Rectal smooth muscle tissue (tissue), 1 donor: Measurements from ENCODE around the gene FKBP2.

Experiments used
- H3K27ac ChIP-seq: one replicate; pipeline ENCODE4 v1.7.0; 2013; ENCODE audit warnings: low read depth, low read length, inconsistent platforms
- H3K27me3 ChIP-seq: one replicate; pipeline ENCODE4 v1.7.0; 2013; ENCODE audit warnings: low read length; ENCODE audit not compliant: control insufficient read depth, insufficient read depth
- H3K36me3 ChIP-seq: one replicate; pipeline ENCODE4 v1.7.0; 2013; ENCODE audit warnings: low read length; ENCODE audit not compliant: control insufficient read depth, insufficient read depth
- H3K4me1 ChIP-seq: one replicate; pipeline ENCODE4 v1.7.0; 2013; ENCODE audit warnings: low read length; ENCODE audit not compliant: control insufficient read depth, insufficient read depth
- H3K4me3 ChIP-seq: one replicate; pipeline ENCODE4 v1.7.0; 2013; ENCODE audit warnings: low read length
- H3K9ac ChIP-seq: one replicate; pipeline ENCODE4 v1.7.0; 2013; ENCODE audit warnings: low read length

Gene FKBP2

GRCh38 chr11:64208086-64208795, 32.7 kb upstream of the FKBP2 start:
- H3K4me3 ChIP-seq = peak overlapping the region; percentile 72
- H3K36me3 ChIP-seq = peaks cover 13% of the 10 kb centered on the region
- peaks cover 3% of the 10 kb centered on the region for H3K4me1 ChIP-seq
- peak overlapping the region; percentile 79 for H3K27ac ChIP-seq
- H3K27me3 ChIP-seq = no peaks in the 10 kb centered on the region
- no peak overlapping the region for H3K9ac ChIP-seq

GRCh38 chr11:64208796-64209562, 31.9 kb upstream of the FKBP2 start:
- Histone ChIP-seq H3K9ac (no peak overlapping the region), H3K4me1 (peaks cover 3% of the 10 kb centered on the region), H3K36me3 (peaks cover 5% of the 10 kb centered on the region), H3K4me3 (no peak overlapping the region), H3K27me3 (no peaks in the 10 kb centered on the region), H3K27ac (no peak overlapping the region)

- Histone ChIP-seq H3K27ac (no peak overlapping the region), H3K4me1 (no peaks in the 10 kb centered on the region), H3K27me3 (no peaks in the 10 kb centered on the region), H3K9ac (no peak overlapping the region), H3K4me3 (no peak overlapping the region), H3K36me3 (peaks cover 2% of the 10 kb centered on the region)
Observed at GRCh38 chr11:64209563-64209843, 31.4 kb upstream of the FKBP2 start.

- Histone ChIP-seq H3K4me1 (no peaks in the 10 kb centered on the region), H3K27me3 (no peaks in the 10 kb centered on the region), H3K9ac (no peak overlapping the region), H3K4me3 (no peak overlapping the region), H3K36me3 (peaks cover 2% of the 10 kb centered on the region), H3K27ac (no peak overlapping the region)
Observed at GRCh38 chr11:64210301-64211020, 30.4 kb upstream of the FKBP2 start.

- no peaks in the 10 kb centered on the region for H3K27me3 ChIP-seq
- H3K9ac ChIP-seq = no peak overlapping the region
- H3K4me1 ChIP-seq = no peaks in the 10 kb centered on the region
- no peak overlapping the region for H3K27ac ChIP-seq
- no peak overlapping the region for H3K4me3 ChIP-seq
- H3K36me3 ChIP-seq = peaks cover 2% of the 10 kb centered on the region
Observed at GRCh38 chr11:64211181-64211872, 29.6 kb upstream of the FKBP2 start.

GRCh38 chr11:64216879-64217278, 24.0 kb upstream of the FKBP2 start:
- no peaks in the 10 kb centered on the region for H3K27me3 ChIP-seq
- H3K36me3 ChIP-seq = peaks cover 4% of the 10 kb centered on the region
- H3K9ac ChIP-seq = no peak overlapping the region
- no peaks in the 10 kb centered on the region for H3K4me1 ChIP-seq
- no peak overlapping the region for H3K27ac ChIP-seq
- no peak overlapping the region for H3K4me3 ChIP-seq

- Histone ChIP-seq H3K9ac (no peak overlapping the region), H3K4me3 (no peak overlapping the region), H3K27ac (no peak overlapping the region), H3K36me3 (peaks cover 4% of the 10 kb centered on the region), H3K4me1 (no peaks in the 10 kb centered on the region), H3K27me3 (no peaks in the 10 kb centered on the region)
Observed at GRCh38 chr11:64218628-64219353, 22.1 kb upstream of the FKBP2 start.

GRCh38 chr11:64219354-64219684, 21.6 kb upstream of the FKBP2 start:
- no peaks in the 10 kb centered on the region for H3K27me3 ChIP-seq
- no peak overlapping the region for H3K9ac ChIP-seq
- H3K4me3 ChIP-seq = no peak overlapping the region
- H3K27ac ChIP-seq = no peak overlapping the region
- peaks cover 4% of the 10 kb centered on the region for H3K36me3 ChIP-seq
- H3K4me1 ChIP-seq = no peaks in the 10 kb centered on the region

- peaks cover 4% of the 10 kb centered on the region for H3K36me3 ChIP-seq
Observed at GRCh38 chr11:64219755-64220154, 21.1 kb upstream of the FKBP2 start.

GRCh38 chr11:64220271-64220670, 20.6 kb upstream of the FKBP2 start:
- Histone ChIP-seq H3K27ac (no peak overlapping the region), H3K4me3 (no peak overlapping the region), H3K36me3 (peaks cover 4% of the 10 kb centered on the region), H3K9ac (no peak overlapping the region), H3K4me1 (no peaks in the 10 kb centered on the region), H3K27me3 (no peaks in the 10 kb centered on the region)

More at GRCh38 chr11:64219755-64220154, 21.1 kb upstream of the FKBP2 start:
- Histone ChIP-seq H3K4me3 (no peak overlapping the region), H3K27me3 (no peaks in the 10 kb centered on the region), H3K9ac (no peak overlapping the region), H3K4me1 (no peaks in the 10 kb centered on the region), H3K27ac (no peak overlapping the region)

- H3K36me3 ChIP-seq = peaks cover 4% of the 10 kb centered on the region
- no peak overlapping the region for H3K27ac ChIP-seq
- H3K27me3 ChIP-seq = no peaks in the 10 kb centered on the region
- no peaks in the 10 kb centered on the region for H3K4me1 ChIP-seq
- H3K4me3 ChIP-seq = no peak overlapping the region
- no peak overlapping the region for H3K9ac ChIP-seq
Observed at GRCh38 chr11:64220798-64221197, 20.1 kb upstream of the FKBP2 start.

GRCh38 chr11:64222651-64223000, 18.3 kb upstream of the FKBP2 start:
- Histone ChIP-seq H3K27ac (no peak overlapping the region), H3K27me3 (no peaks in the 10 kb centered on the region), H3K4me3 (no peak overlapping the region), H3K4me1 (peaks cover 9% of the 10 kb centered on the region), H3K9ac (no peak overlapping the region), H3K36me3 (peaks cover 4% of the 10 kb centered on the region)
